ENCODE measurements around the gene PPP1R14B. TPM values are rescaled to one million over a fixed set of nuclear protein-coding genes. Genes with fewer than 3 reads are reported as not detected.

Gene PPP1R14B
- total and polyA plus RNA-seq, 4 experiments from 2014 or later, result 32.2 to 83.5 (median 45.2) TPM

- DNase-seq, result no peak
- H3K27me3 ChIP-seq (ENCODE audit: insufficient read depth, low read length), result peaks cover 6% of the 10 kb centered on the region
- peak overlapping the region; percentile 77 to 99 (median 90) for H3K27ac Mint-ChIP-seq
- peaks cover 24% of the 10 kb centered on the region for H3K4me1 ChIP-seq (ENCODE audit: insufficient read depth, low read length)
- POLR2A ChIA-PET (ENCODE audit: partially characterized antibody), result interaction anchor here (1.2 to 8.6 kb wide), 9 partner anchors 16 to 100 kb away, joined by 3 to 233 read pairs (median 23); partner anchors contain the start of genes CATSPERZ, ESRRA, FERMT3 and FKBP2
- CTCF ChIA-PET (ENCODE audit: partially characterized antibody), result interaction anchor here (1.7 to 7.3 kb wide), 4 partner anchors 14 to 81 kb away, joined by 7 to 47 read pairs (median 28); partner anchors contain the start of genes CATSPERZ and FERMT3
- H3K9me3 Mint-ChIP-seq, result no peaks in the 10 kb centered on the region
- peak overlapping the region in 1 of 2 donors; percentile 96 for H3K4me3 ChIP-seq (ENCODE audit: low read length in 2 of 2)
- peaks cover 15 to 54% (median 27%) of the 10 kb centered on the region in 4 donors for H3K4me1 Mint-ChIP-seq
- H3K27ac ChIP-seq (ENCODE audit: low read depth, low read length), result peak overlapping the region; percentile 100
- no peaks in the 10 kb centered on the region for H3K36me3 ChIP-seq (ENCODE audit: insufficient read depth, low read length)
- intact Hi-C loops (cut with micrococcal nuclease), result loop anchor here (1.0 kb wide), 6 partner anchors 16 to 101 kb away; partner anchors contain the start of genes FKBP2, PPP1R14B and TRMT112
- H3K4me3 Mint-ChIP-seq, result peak overlapping the region; percentile 71 to 82 (median 80)
- peaks cover 5 to 7% of the 10 kb centered on the region in 2 donors for H3K27me3 Mint-ChIP-seq
- H3K36me3 Mint-ChIP-seq, result peaks cover 0 to 11% of the 10 kb centered on the region in 2 donors
- no peaks in the 10 kb centered on the region for H3K9me3 ChIP-seq (ENCODE audit: control insufficient read depth in 1 of 2, low read length in 2 of 2)
Measured at GRCh38 chr11:64285885-64286800, 39.4 kb upstream of the PPP1R14B start.

- Mint-ChIP-seq H3K27ac (peak within 1 kb of the TSS; percentile 96 to 99 (median 98)), H3K4me3 (peak within 1 kb of the TSS; percentile 90 to 93 (median 92)), H3K9me3 (no peaks in the 10 kb centered on the region), H3K4me1 (peaks cover 11 to 48% (median 23%) of the 10 kb centered on the region in 4 donors), H3K36me3 (peaks cover 0 to 11% of the 10 kb centered on the region in 2 donors), H3K27me3 (peaks cover 0 to under 1% of the 10 kb centered on the region in 2 donors)
- H3K9me3 ChIP-seq (ENCODE audit: control insufficient read depth in 1 of 2, low read length in 2 of 2), result no peaks in the 10 kb centered on the region
- H3K27me3 ChIP-seq (ENCODE audit: insufficient read depth, low read length), result no peaks in the 10 kb centered on the region
- CTCF ChIA-PET (ENCODE audit: partially characterized antibody), result interaction anchor here (1.5 to 7.3 kb wide), 5 partner anchors 13 to 80 kb away, joined by 7 to 47 read pairs (median 21); partner anchors contain the start of genes CATSPERZ and FERMT3
- POLR2A ChIA-PET (ENCODE audit: partially characterized antibody), result interaction anchor here (0.7 to 8.6 kb wide), 22 partner anchors 9 to 1444 kb away, joined by 3 to 233 read pairs (median 6); partner anchors contain the start of genes CATSPERZ, ESRRA, FERMT3 and FKBP2
- DNase-seq, result peak; percentile 94 to 98 (median 96)
- H3K4me1 ChIP-seq (ENCODE audit: insufficient read depth, low read length), result peaks cover 24% of the 10 kb centered on the region
- H3K4me3 ChIP-seq (ENCODE audit: low read length in 2 of 2), result peak within 1 kb of the TSS; percentile 93 to 96
- no peaks in the 10 kb centered on the region for H3K36me3 ChIP-seq (ENCODE audit: insufficient read depth, low read length)
- intact Hi-C loops (cut with micrococcal nuclease), result loop anchor here (1.0 kb wide), 6 partner anchors 15 to 100 kb away; partner anchors contain the start of genes FKBP2, PPP1R14B and TRMT112
- peak within 1 kb of the TSS; percentile 100 for H3K27ac ChIP-seq (ENCODE audit: low read depth, low read length)
Measured at GRCh38 chr11:64284962-64285884, 38.5 kb upstream of the PPP1R14B start, which contains the start of gene GPR137. GPR137 (plus strand) TSS chr11:64285848; CDS start chr11:64286525, 677 bp downstream.

- Mint-ChIP-seq H3K27ac (peak within 1 kb of the TSS; percentile 96 to 99 (median 98)), H3K4me1 (peaks cover 12 to 48% (median 23%) of the 10 kb centered on the region in 4 donors), H3K36me3 (peaks cover 0 to 13% of the 10 kb centered on the region in 2 donors), H3K9me3 (no peaks in the 10 kb centered on the region), H3K27me3 (no peaks in the 10 kb centered on the region), H3K4me3 (peak within 1 kb of the TSS; percentile 90 to 93 (median 92))
- peaks cover 24% of the 10 kb centered on the region for H3K4me1 ChIP-seq (ENCODE audit: insufficient read depth, low read length)
- POLR2A ChIA-PET (ENCODE audit: partially characterized antibody), result interaction anchor here (0.7 to 8.6 kb wide), 22 partner anchors 8 to 1443 kb away, joined by 3 to 233 read pairs (median 6); partner anchors contain the start of genes CATSPERZ, ESRRA, FERMT3 and FKBP2
- CTCF ChIA-PET (ENCODE audit: partially characterized antibody), result interaction anchor here (1.5 to 7.3 kb wide), 5 partner anchors 12 to 79 kb away, joined by 7 to 47 read pairs (median 21); partner anchors contain the start of genes CATSPERZ and FERMT3
- intact Hi-C loops (cut with micrococcal nuclease), result no loop called here
- DNase-seq, result peak; percentile 89 to 94 (median 90)
- H3K36me3 ChIP-seq (ENCODE audit: insufficient read depth, low read length), result no peaks in the 10 kb centered on the region
- H3K4me3 ChIP-seq (ENCODE audit: low read length in 2 of 2), result peak within 1 kb of the TSS; percentile 93 to 96
- peak within 1 kb of the TSS; percentile 100 for H3K27ac ChIP-seq (ENCODE audit: low read depth, low read length)
- no peaks in the 10 kb centered on the region for H3K27me3 ChIP-seq (ENCODE audit: insufficient read depth, low read length)
- H3K9me3 ChIP-seq (ENCODE audit: control insufficient read depth in 1 of 2, low read length in 2 of 2), result no peaks in the 10 kb centered on the region
Measured at GRCh38 chr11:64284048-64284961, 37.6 kb upstream of the PPP1R14B start, which contains the start of gene BAD. BAD (minus strand) TSS chr11:64284665; CDS start chr11:64284368, 297 bp downstream.

GRCh38 chr11:64283092-64283491 lies 36.3 kb upstream of the PPP1R14B start:
- Histone ChIP-seq H3K36me3 (ENCODE audit: insufficient read depth, low read length) (peaks cover 4% of the 10 kb centered on the region), H3K9me3 (ENCODE audit: control insufficient read depth in 1 of 2, low read length in 2 of 2) (no peaks in the 10 kb centered on the region), H3K27ac (ENCODE audit: low read depth, low read length) (peak overlapping the region; percentile 100), H3K27me3 (ENCODE audit: insufficient read depth, low read length) (no peaks in the 10 kb centered on the region), H3K4me1 (ENCODE audit: insufficient read depth, low read length) (peaks cover 24% of the 10 kb centered on the region), H3K4me3 (ENCODE audit: low read length in 2 of 2) (no peak overlapping the region)
- CTCF ChIA-PET (ENCODE audit: partially characterized antibody), result interaction anchor here (0.7 to 7.3 kb wide), 5 partner anchors 11 to 78 kb away, joined by 3 to 47 read pairs (median 21); partner anchors contain the start of genes CATSPERZ and FERMT3
- Mint-ChIP-seq H3K9me3 (no peaks in the 10 kb centered on the region), H3K4me1 (peaks cover 12 to 44% (median 24%) of the 10 kb centered on the region in 4 donors), H3K4me3 (peak overlapping the region in 7 of 8 donors; percentile 4 to 92 (median 78)), H3K36me3 (peaks cover 0 to 19% of the 10 kb centered on the region in 2 donors), H3K27ac (peak overlapping the region in 6 of 7 donors; percentile 80 to 99 (median 97)), H3K27me3 (no peaks in the 10 kb centered on the region)
- intact Hi-C loops (cut with micrococcal nuclease), result no loop called here
- DNase-seq, result no peak
- POLR2A ChIA-PET (ENCODE audit: partially characterized antibody), result interaction anchor here (0.7 to 8.6 kb wide), 10 partner anchors 13 to 135 kb away, joined by 3 to 233 read pairs (median 16); partner anchors contain the start of genes CATSPERZ, ESRRA, FERMT3 and FKBP2

GRCh38 chr11:64281957-64282770 lies 35.4 kb upstream of the PPP1R14B start:
- H3K27me3 Mint-ChIP-seq, result no peaks in the 10 kb centered on the region
- peak overlapping the region in 2 of 8 donors; percentile 35 to 36 for H3K4me3 Mint-ChIP-seq
- peaks cover 7% of the 10 kb centered on the region for H3K36me3 ChIP-seq (ENCODE audit: insufficient read depth, low read length)
- POLR2A ChIA-PET (ENCODE audit: partially characterized antibody), result interaction anchor here (1.2 to 8.6 kb wide), 6 partner anchors 12 to 97 kb away, joined by 4 to 233 read pairs (median 53); partner anchors contain the start of genes CATSPERZ, ESRRA, FERMT3 and FKBP2
- H3K4me3 ChIP-seq (ENCODE audit: low read length in 2 of 2), result no peak overlapping the region
- H3K4me1 Mint-ChIP-seq, result peaks cover 12 to 44% (median 23%) of the 10 kb centered on the region in 4 donors
- H3K27me3 ChIP-seq (ENCODE audit: insufficient read depth, low read length), result no peaks in the 10 kb centered on the region
- H3K27ac Mint-ChIP-seq, result peak overlapping the region in 4 of 7 donors; percentile 42 to 80 (median 62)
- intact Hi-C loops (cut with micrococcal nuclease), result no loop called here
- no peaks in the 10 kb centered on the region for H3K9me3 ChIP-seq (ENCODE audit: control insufficient read depth in 1 of 2, low read length in 2 of 2)
- CTCF ChIA-PET (ENCODE audit: partially characterized antibody), result interaction anchor here (2.8 to 7.3 kb wide), 4 partner anchors 10 to 77 kb away, joined by 19 to 47 read pairs (median 28); partner anchors contain the start of genes CATSPERZ and FERMT3
- H3K9me3 Mint-ChIP-seq, result no peaks in the 10 kb centered on the region
- peaks cover 0 to 19% of the 10 kb centered on the region in 2 donors for H3K36me3 Mint-ChIP-seq
- peaks cover 24% of the 10 kb centered on the region for H3K4me1 ChIP-seq (ENCODE audit: insufficient read depth, low read length)
- DNase-seq, result no peak
- H3K27ac ChIP-seq (ENCODE audit: low read depth, low read length), result no peak overlapping the region

Data from CD4-positive, alpha-beta memory T cell (primary cell).